K562 (cell line): ENCODE results near the gene CACNB2. TPM values are rescaled to one million over a fixed set of nuclear protein-coding genes. Genes with fewer than 3 reads are reported as not detected.
A peak's percentile ranks its signal among the peaks of the same experiment; 100 is the strongest.

Experiments used
- ATAC-seq: fragments of 200-7000 bp; cut with Tn5 transposase; 3 replicates; pipeline ENCODE4 v1.9.1; 2020; ENCODE audit warnings: moderate library complexity
- BruUV-seq: library from RNA; stranded (reverse); fragments of 400-500 nt; replicated peaks from 2 replicates; lab custom pipeline; 2021; lab: Mats Ljungman, UMichigan
- CTCF ChIA-PET: fragments of 300-600 bp; formaldehyde crosslinking; extraction: SDS; loops from one replicate; lab custom pipeline; 2021; ENCODE audit warnings: low intra/inter-chr PET ratio; lab: Yijun Ruan, JAX
- POLR2A ChIA-PET: fragments of 300-600, 350-650 bp; sonication (Branson Sonifier 250); formaldehyde crosslinking; extraction: SDS; loops from one replicate; lab custom pipeline; 2021; ENCODE audit warnings: antibody characterized with exemption, inconsistent platforms; lab: Yijun Ruan, JAX
- DNase-seq, 4 experiments: peaks; one replicate each; pipeline versions ENCODE4 v3.0.0 to v3.0.0-alpha.2; 2011 to 2018; ENCODE audit warnings: low spot score in 3 of 4, mixed read lengths in 3 of 4; ENCODE audit errors: extremely low read depth in 1 of 4
- FAIRE-seq: peaks from 2 replicates; lab custom pipeline; 2011; peaks lifted over from hg19 to GRCh38; lab: Jason Lieb, UNC
- H2AFZ ChIP-seq: 2 replicates; pipeline ENCODE4 v1.6.0; 2011; ENCODE audit warnings: low read depth, low read length, control low read depth, inconsistent platforms
- H3K27ac ChIP-seq: fragments of 200-600 bp; 3 replicates; pipeline ENCODE4 v1.8.0; 2011; ENCODE audit warnings: low read depth, mild to moderate bottlenecking, control low read depth, inconsistent platforms, low read length, moderate library complexity, mixed read lengths; ENCODE audit errors: extremely low read depth
- H3K27me3 ChIP-seq, 2 experiments: fragments of 300-600 bp in 1 of 2; 2 replicates in 1 of 2; 3 replicates in 1 of 2; pipeline versions ENCODE4 v1.6.0 to v1.8.0; 2011; ENCODE audit warnings: inconsistent platforms in 2 of 2, low read length in 2 of 2, mild to moderate bottlenecking in 1 of 2, mixed read lengths in 1 of 2, moderate library complexity in 1 of 2; ENCODE audit not compliant: control insufficient read depth in 2 of 2, insufficient read depth in 2 of 2
- H3K36me3 ChIP-seq: fragments of 300-600 bp; 3 replicates; pipeline ENCODE4 v1.8.0; 2011; ENCODE audit warnings: mild to moderate bottlenecking, low read length, inconsistent platforms; ENCODE audit not compliant: control insufficient read depth, insufficient read depth
- H3K4me1 ChIP-seq, 2 experiments: fragments of 200-600 bp in 1 of 2; replicated peaks in 1 of 2; 2 replicates in 1 of 2; 3 replicates in 1 of 2; pipeline versions ENCODE4 v1.5.1 to v1.8.0; 2011; ENCODE audit warnings: inconsistent platforms in 2 of 2, low read length in 2 of 2, mild to moderate bottlenecking in 1 of 2, mixed read lengths in 1 of 2, moderate library complexity in 1 of 2; ENCODE audit not compliant: control insufficient read depth in 2 of 2, insufficient read depth in 2 of 2
- H3K4me2 ChIP-seq: 2 replicates; pipeline ENCODE4 v1.6.1; 2011; ENCODE audit warnings: low read length, control low read depth, inconsistent platforms, mixed read lengths; ENCODE audit not compliant: insufficient read depth
- H3K4me3 ChIP-seq: fragments of 200-600 bp; sonication (generic), shearing (Covaris generic); 2 replicates; pipeline ENCODE4 v1.5.1; 2016; ENCODE audit warnings: control low read depth, inconsistent platforms
- H3K79me2 ChIP-seq: fragments of 200-600 bp; 3 replicates; pipeline ENCODE4 v1.8.0; 2011; ENCODE audit warnings: low read length, inconsistent platforms; ENCODE audit not compliant: control insufficient read depth, insufficient read depth
- H3K9ac ChIP-seq, 2 experiments: 2 replicates each; pipeline versions ENCODE4 v1.6.0 to v1.6.1; 2011; ENCODE audit warnings: low read depth in 2 of 2, low read length in 2 of 2, control low read depth in 1 of 2, inconsistent platforms in 1 of 2, mild to moderate bottlenecking in 1 of 2, mixed read lengths in 1 of 2; ENCODE audit not compliant: insufficient read depth in 1 of 2
- H3K9me1 ChIP-seq: one replicate; pipeline ENCODE4 v1.6.0; 2011; ENCODE audit warnings: inconsistent platforms, mild to moderate bottlenecking, low read length, moderate library complexity; ENCODE audit not compliant: control insufficient read depth, insufficient read depth
- H3K9me3 ChIP-seq: replicated peaks from 2 replicates; pipeline ENCODE4 v1.5.1; 2011; ENCODE audit warnings: low read depth, low read length, inconsistent platforms; ENCODE audit not compliant: control insufficient read depth, insufficient read depth
- H4K20me1 ChIP-seq: replicated peaks from 2 replicates; pipeline ENCODE4 v1.6.1; 2011; ENCODE audit warnings: low read length, inconsistent platforms, mixed read lengths; ENCODE audit not compliant: control insufficient read depth, insufficient read depth
- DMBX1 ChIP-seq: fragments of 250-450 bp; sonication (Bioruptor Pico); IDR thresholded peaks from 2 replicates; pipeline ENCODE4 v1.8.0; 2022; ENCODE audit warnings: inconsistent platforms, mild to moderate bottlenecking, moderate library complexity, borderline replicate concordance
- NFATC3 ChIP-seq: fragments of 450-650 bp; IDR thresholded peaks from 2 replicates; pipeline ENCODE4 v1.6.1; 2017; ENCODE audit warnings: mild to moderate bottlenecking
- RBM25 ChIP-seq: fragments of 200-400 bp; formaldehyde crosslinking; IDR thresholded peaks from 2 replicates; pipeline ENCODE4 v1.6.1; 2018; ENCODE audit warnings: low read length, low read depth, moderate library complexity; ENCODE audit not compliant: severe bottlenecking
- TCF15 ChIP-seq: fragments of 250-450 bp; sonication (Bioruptor Pico); IDR thresholded peaks from 2 replicates; pipeline ENCODE4 v1.8.0; 2022; ENCODE audit warnings: moderate library complexity, mild to moderate bottlenecking, inconsistent platforms
- TRIM25 ChIP-seq: fragments of 450-650 bp; IDR thresholded peaks from 2 replicates; pipeline ENCODE4 v1.7.0; 2016; ENCODE audit warnings: borderline replicate concordance
- ZBTB17 ChIP-seq: fragments of 450-650 bp; formaldehyde crosslinking; IDR thresholded peaks from 2 replicates; pipeline ENCODE4 v1.4.0; 2020; ENCODE audit warnings: mild to moderate bottlenecking
- ZNF146 ChIP-seq: IDR thresholded peaks from one replicate; pipeline ENCODE4 v1.6.1; 2018; ENCODE audit warnings: missing compliant biosample characterization; ENCODE audit not compliant: unreplicated experiment
- ZNF785 ChIP-seq: fragments of 250-450 bp; sonication (Bioruptor Pico); IDR thresholded peaks from 2 replicates; pipeline ENCODE4 v1.4.0; 2020; ENCODE audit warnings: mild to moderate bottlenecking
- WGBS: fragments of 100-300 bp; shearing (Covaris generic); methylation state at CpG from one replicate; pipeline ENCODE4 v1.1.6; 2016; ENCODE audit warnings: low coverage, mixed read lengths; ENCODE audit not compliant: insufficient coverage; ENCODE audit errors: missing lambda C conversion rate; 5-methylcytosine and 5-hydroxymethylcytosine counted together
- in situ Hi-C: fragments of 300-500 bp; cut with MboI; formaldehyde crosslinking; loops from 4 replicates; pipeline ENCODE4 v1.15.0; 2018; ENCODE audit warnings: inconsistent platforms, mixed read lengths
- intact Hi-C: fragments of 100-400 bp; cut with micrococcal nuclease; formaldehyde crosslinking; loops from 2 replicates; pipeline ENCODE4 v1.14.2; 2022
- polyA plus RNA-seq, 8 experiments: library from polyadenylated mRNA; depleted of rRNA in 4 of 8; stranded (reverse) in 5 of 8; unstranded in 3 of 8; fragments of >200 nt; fragmentation: Nextera tagmentation in 2 of 8; fragmentation: Illumina TruSeq in 1 of 8; extraction: Ambion mirVana in 2 of 8; extraction: Trizol in 1 of 8; gene quantifications; 2 replicates each; pipeline versions ENCODE4 v1.2.1 to v1.2.3, GENCODE V29; 2011 to 2014; ENCODE audit warnings: inconsistent platforms in 1 of 8, missing spikeins in 1 of 8
- total RNA-seq, 7 experiments: library from RNA; depleted of rRNA in 6 of 7; stranded (reverse); fragments of >200 nt in 6 of 7; fragmentation: Illumina TruSeq in 2 of 7; extraction: Trizol in 2 of 7; gene quantifications; 2 replicates each; pipeline versions ENCODE4 v1.2.1 to v1.2.3, GENCODE V29; 2011 to 2021; ENCODE audit warnings: low replicate concordance in 1 of 7
- TF ChIP-seq, protein P1 (sequence below): sonication (generic); formaldehyde crosslinking; IDR thresholded peaks from 2 replicates; pipeline ENCODE4 v1.8.1; 2023; ENCODE audit warnings: mild to moderate bottlenecking, missing genetic modification reagents
- TF ChIP-seq, protein P2 (sequence below): fragments of 450-650 bp; IDR thresholded peaks from one replicate; pipeline ENCODE4 v1.6.1; 2018; ENCODE audit warnings: mild to moderate bottlenecking, moderate library complexity; ENCODE audit not compliant: partially characterized antibody

CACNB2 gene
- total and polyA plus RNA-seq, 9 of the 15 experiments (the other 6 are each of a cell fraction or from before 2014, with no cell fraction given) = 1.8 to 2.2 TPM; not detected in 7

DNA sequence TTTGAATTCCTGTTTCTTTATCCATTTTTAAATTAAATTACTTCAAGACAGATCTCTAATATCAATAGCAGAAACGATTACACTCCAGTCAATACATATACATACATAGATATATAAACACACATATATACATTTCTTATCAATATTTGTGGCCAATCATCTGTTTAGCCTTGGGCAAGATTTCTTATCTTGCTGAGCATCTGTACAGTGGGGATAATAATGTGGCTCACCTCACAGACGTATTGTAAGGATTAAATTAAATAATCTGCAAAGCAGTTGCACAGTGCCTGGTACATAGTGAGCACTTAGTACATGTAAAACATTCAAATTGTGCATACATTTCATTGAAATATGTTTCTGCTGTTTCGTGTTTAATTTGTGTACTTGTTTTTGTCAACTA is 17.5 kb upstream of the CACNB2 start:
- POLR2A ChIA-PET = no interaction called here
- H3K4me3 ChIP-seq = no peak overlapping the region
- WGBS = 0% methylated on average over 3 of the region's 3 CpGs
- H3K79me2 ChIP-seq = no peaks in the 10 kb centered on the region
- ATAC-seq = no peak
- H3K27me3 ChIP-seq = no peaks in the 10 kb centered on the region
- H3K27ac ChIP-seq = no peak overlapping the region
- intact Hi-C loops = no loop called here
- CTCF ChIA-PET = no interaction called here
- no peaks in the 10 kb centered on the region for H3K36me3 ChIP-seq
- H4K20me1 ChIP-seq = no peaks in the 10 kb centered on the region
- in situ Hi-C loops = loop anchor here (25.0 kb wide), 1 partner anchor 510 kb away; the partner anchor contains the start of gene HACD1
- no peak overlapping the region for H3K9ac ChIP-seq
- H3K4me2 ChIP-seq = no peak overlapping the region
- FAIRE-seq = no peak
- H3K9me1 ChIP-seq = no peaks in the 10 kb centered on the region
- H3K9me3 ChIP-seq = no peaks in the 10 kb centered on the region
- no peak for DNase-seq
- H3K4me1 ChIP-seq = no peaks in the 10 kb centered on the region
- BruUV-seq = no TSS peak
- H2AFZ ChIP-seq = no peak overlapping the region
- TF ChIP-seq RBM25 (no peak), NFATC3 (no peak), TRIM25 (no peak)

- CTCF ChIA-PET = no interaction called here
- in situ Hi-C loops (no loop called here), intact Hi-C loops (no loop called here)
- Histone ChIP-seq H3K4me2 (no peak overlapping the region), H3K27me3 (peaks cover 0 to 3% of the 10 kb centered on the region in 2 experiments; a peak in 1 of 5 replicates), H3K27ac (no peak overlapping the region), H3K9ac (no peak overlapping the region), H3K9me3 (no peaks in the 10 kb centered on the region), H3K79me2 (no peaks in the 10 kb centered on the region), H4K20me1 (no peaks in the 10 kb centered on the region), H3K9me1 (no peaks in the 10 kb centered on the region), H3K4me3 (no peak overlapping the region), H3K4me1 (no peaks in the 10 kb centered on the region), H2AFZ (no peak overlapping the region), H3K36me3 (no peaks in the 10 kb centered on the region)
- BruUV-seq = no TSS peak
- DNase-seq = no peak
- POLR2A ChIA-PET = no interaction called here
- ATAC-seq = no peak
- 0% methylated on average over 3 of the region's 3 CpGs for WGBS
- no peak for FAIRE-seq
- no peak for TF ChIP-seq ZNF785 (CRISPR knock-in tag)
- TF ChIP-seq DMBX1 (CRISPR knock-in tag) = no peak
- TF ChIP-seq, protein P1, sequence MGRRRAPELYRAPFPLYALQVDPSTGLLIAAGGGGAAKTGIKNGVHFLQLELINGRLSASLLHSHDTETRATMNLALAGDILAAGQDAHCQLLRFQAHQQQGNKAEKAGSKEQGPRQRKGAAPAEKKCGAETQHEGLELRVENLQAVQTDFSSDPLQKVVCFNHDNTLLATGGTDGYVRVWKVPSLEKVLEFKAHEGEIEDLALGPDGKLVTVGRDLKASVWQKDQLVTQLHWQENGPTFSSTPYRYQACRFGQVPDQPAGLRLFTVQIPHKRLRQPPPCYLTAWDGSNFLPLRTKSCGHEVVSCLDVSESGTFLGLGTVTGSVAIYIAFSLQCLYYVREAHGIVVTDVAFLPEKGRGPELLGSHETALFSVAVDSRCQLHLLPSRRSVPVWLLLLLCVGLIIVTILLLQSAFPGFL (CRISPR knock-in tag) = no peak
- TF ChIP-seq ZNF146 (CRISPR knock-in tag) = peak; percentile 56
- TF ChIP-seq TCF15 (CRISPR knock-in tag) = no peak
- TF ChIP-seq ZBTB17 = no peak
- TF ChIP-seq, protein P2, sequence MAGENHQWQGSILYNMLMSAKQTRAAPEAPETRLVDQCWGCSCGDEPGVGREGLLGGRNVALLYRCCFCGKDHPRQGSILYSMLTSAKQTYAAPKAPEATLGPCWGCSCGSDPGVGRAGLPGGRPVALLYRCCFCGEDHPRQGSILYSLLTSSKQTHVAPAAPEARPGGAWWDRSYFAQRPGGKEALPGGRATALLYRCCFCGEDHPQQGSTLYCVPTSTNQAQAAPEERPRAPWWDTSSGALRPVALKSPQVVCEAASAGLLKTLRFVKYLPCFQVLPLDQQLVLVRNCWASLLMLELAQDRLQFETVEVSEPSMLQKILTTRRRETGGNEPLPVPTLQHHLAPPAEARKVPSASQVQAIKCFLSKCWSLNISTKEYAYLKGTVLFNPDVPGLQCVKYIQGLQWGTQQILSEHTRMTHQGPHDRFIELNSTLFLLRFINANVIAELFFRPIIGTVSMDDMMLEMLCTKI = no peak
These were observed 7.2 kb upstream of the CACNB2 start for GRCh38 chr10:18133046-18133445.
